ENCODE measurements around the gene BMPR1A.

BMPR1A gene

GRCh38 chr10:86880971-86881370 is 124.6 kb downstream of the BMPR1A start:
- peak overlapping the region; percentile 68 for H3K27ac ChIP-seq
- no peak for TF ChIP-seq CTCF (conservative IDR thresholded peaks at IDR 0.05)

DNA sequence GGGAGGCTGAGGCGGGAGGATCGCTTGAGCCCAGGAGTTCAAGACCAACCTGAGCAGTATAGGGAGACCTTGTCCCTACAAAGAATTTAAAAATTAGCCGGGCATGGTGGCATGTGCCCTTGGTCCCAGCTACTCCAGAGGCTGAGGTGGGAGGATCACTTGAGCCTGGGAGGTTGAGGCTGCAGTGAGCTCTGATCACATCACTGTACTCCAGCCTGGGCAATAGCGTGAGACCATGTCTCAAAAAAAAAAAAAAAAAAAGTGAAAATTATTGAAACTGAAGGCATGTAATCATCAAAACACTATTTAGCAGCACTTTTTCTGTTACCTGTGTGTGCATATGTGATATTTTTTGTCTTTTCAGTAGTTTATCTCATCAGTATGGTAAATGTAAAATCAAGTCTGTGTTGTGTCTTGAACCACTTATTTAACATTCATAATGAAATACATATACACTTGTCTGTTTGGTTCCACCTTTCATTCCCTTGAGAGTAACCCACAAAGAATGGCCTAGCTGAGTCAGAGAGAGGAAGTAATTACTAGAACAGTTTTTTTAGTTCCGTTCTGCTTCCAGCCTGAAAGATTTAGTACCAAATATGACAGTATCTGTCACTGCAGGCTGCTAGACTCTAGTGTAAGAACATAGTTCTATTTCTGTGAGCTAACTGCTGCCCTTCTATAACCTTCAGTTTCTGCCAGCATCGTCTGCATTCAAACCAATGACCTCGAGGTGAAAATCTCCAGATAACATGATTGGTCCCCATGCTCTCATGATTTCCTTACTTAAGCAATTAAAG is 132.4 kb downstream of the BMPR1A start:
- no peak overlapping the region for H3K27ac ChIP-seq
- TF ChIP-seq CTCF (conservative IDR thresholded peaks at IDR 0.05) = no peak

DNA sequence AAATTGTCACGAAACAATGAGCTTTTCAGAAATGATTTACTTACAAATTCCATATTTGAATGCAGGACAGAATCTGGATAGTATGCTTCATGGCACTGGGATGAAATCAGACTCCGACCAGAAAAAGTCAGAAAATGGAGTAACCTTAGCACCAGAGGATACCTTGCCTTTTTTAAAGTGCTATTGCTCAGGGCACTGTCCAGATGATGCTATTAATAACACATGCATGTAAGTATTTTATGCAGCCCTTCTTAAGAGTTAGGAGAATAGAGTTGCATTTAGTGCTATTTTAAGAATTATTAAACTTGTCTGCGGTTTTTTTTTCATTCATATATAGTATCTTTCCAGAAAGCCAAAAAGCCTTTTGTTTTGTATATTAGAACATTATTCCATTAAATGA is 133.6 kb downstream of the BMPR1A start:
- TF ChIP-seq CTCF (conservative IDR thresholded peaks at IDR 0.05) = no peak
- no peak overlapping the region for H3K27ac ChIP-seq

GRCh38 chr10:86898511-86898910 is 142.1 kb downstream of the BMPR1A start:
- TF ChIP-seq CTCF (conservative IDR thresholded peaks at IDR 0.05) = no peak
- no peak overlapping the region for H3K27ac ChIP-seq

DNA sequence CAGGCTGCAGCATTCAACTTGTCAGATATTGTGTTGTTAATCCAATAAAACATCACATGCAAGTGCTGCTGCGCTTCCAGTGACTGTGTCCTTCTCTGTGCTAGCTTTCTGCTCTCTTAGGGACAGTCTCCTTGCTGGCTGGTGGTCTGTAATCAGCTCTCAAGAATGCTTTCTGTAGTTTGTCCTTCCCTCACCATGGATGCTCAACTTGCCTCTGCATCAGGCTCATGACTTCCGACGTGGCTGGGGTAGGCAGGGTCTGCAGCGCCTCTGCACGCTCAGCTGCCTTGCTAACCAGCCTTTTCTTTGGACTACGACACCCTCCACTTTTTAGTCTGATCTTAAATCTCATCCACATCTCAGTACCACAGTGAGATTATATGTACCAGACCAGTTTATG is 142.7 kb downstream of the BMPR1A start:
- TF ChIP-seq CTCF (conservative IDR thresholded peaks at IDR 0.05) = no peak
- H3K27ac ChIP-seq = peak overlapping the region; percentile 49

DNA sequence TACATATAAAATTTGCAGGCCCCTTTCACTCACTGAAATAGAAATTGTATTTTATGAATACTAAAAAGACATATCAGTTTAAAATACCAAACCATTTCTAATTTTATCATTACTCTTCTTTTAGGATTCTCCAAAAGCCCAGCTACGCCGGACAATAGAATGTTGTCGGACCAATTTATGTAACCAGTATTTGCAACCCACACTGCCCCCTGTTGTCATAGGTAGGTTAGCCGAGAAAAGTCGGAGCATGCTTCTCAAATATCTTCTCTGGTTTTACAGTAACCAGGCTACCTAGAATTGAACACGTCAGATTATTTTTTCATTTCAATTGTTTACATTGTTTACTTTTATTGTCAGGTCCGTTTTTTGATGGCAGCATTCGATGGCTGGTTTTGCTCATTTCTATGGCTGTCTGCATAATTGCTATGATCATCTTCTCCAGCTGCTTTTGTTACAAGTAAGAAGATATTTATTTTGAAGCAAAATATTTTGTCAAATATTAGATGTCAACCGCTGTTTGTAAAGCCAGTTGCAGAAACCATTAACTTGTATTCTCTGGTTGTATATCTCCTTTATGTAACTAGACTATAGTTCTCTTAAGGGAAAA is 143.4 kb downstream of the BMPR1A start:
- H3K27ac ChIP-seq = peak overlapping the region; percentile 49
- TF ChIP-seq CTCF (conservative IDR thresholded peaks at IDR 0.05) = peak; percentile 85

DNA sequence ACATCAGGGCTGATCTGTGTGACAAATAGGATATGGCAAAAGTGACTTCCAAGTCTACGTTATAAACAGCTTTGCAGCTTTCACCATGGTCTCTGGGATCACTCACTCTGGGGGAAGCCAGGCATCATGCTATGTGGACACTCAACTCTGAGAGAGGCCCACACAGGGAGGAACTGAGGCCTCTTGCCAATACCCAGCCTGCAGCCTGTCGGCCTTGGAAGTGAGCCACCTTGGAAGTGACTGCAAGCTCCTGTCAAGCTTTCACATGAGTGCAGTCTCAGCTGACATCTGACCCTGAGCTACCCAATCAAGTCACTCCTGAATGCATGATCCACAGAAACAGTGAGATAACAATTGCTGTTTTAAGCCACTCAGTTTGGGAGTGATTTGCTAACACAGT is 144.5 kb downstream of the BMPR1A start:
- no peak for TF ChIP-seq CTCF (conservative IDR thresholded peaks at IDR 0.05)
- peak overlapping the region; percentile 49 for H3K27ac ChIP-seq

Data from VCaP (cell line).